GM10847 (cell line): ENCODE data around the gene KRTAP9-4.
"Not testable (repeated sequence)": the region's sequence is repeated elsewhere in the genome, so short reads cannot be mapped to it uniquely, and the experiment has no call there.

Experiments used
- POLR2A ChIP-seq: IDR thresholded peaks from 2 replicates; pipeline ENCODE4 v1.6.1; 2011; ENCODE audit not compliant: insufficient read length; ENCODE audit errors: extremely low read depth

The KRTAP9-4 gene

GRCh38 chr17:41258406-41258805 is 8.9 kb downstream of the KRTAP9-4 start:
- TF ChIP-seq POLR2A: no peak

- no peak for TF ChIP-seq POLR2A
Measured at GRCh38 chr17:41263212-41263611, 13.7 kb downstream of the KRTAP9-4 start.

- no peak for TF ChIP-seq POLR2A
Measured at GRCh38 chr17:41264599-41264998, 15.1 kb downstream of the KRTAP9-4 start.

GRCh38 chr17:41265078-41265477 is 15.6 kb downstream of the KRTAP9-4 start, which contains the start of gene KRTAP9-6:
Gene KRTAP9-6, plus strand, starts transcription at chr17:41265378. Its CDS starts 0 bp downstream, at chr17:41265378.
- TF ChIP-seq POLR2A: no peak

GRCh38 chr17:41267711-41268110 is 18.2 kb downstream of the KRTAP9-4 start:
- no peak for TF ChIP-seq POLR2A

- no peak for TF ChIP-seq POLR2A
Measured at GRCh38 chr17:41271858-41272257, 22.4 kb downstream of the KRTAP9-4 start.

- not testable (repeated sequence) for TF ChIP-seq POLR2A
Measured at GRCh38 chr17:41275648-41276190, 26.2 kb downstream of the KRTAP9-4 start, which contains the start of gene KRTAP9-7. Gene KRTAP9-7, plus strand, starts transcription at chr17:41275698. Its CDS starts 0 bp downstream, at chr17:41275698.

GRCh38 chr17:41278176-41278955 is 28.9 kb downstream of the KRTAP9-4 start:
- TF ChIP-seq POLR2A: no peak

- TF ChIP-seq POLR2A: no peak
Measured at GRCh38 chr17:41284043-41284442, 34.6 kb downstream of the KRTAP9-4 start.

GRCh38 chr17:41284546-41284945 is 35.1 kb downstream of the KRTAP9-4 start:
- TF ChIP-seq POLR2A: no peak

- TF ChIP-seq POLR2A: no peak
Measured at GRCh38 chr17:41287050-41287449, 37.6 kb downstream of the KRTAP9-4 start.

- TF ChIP-seq POLR2A: no peak
Measured at GRCh38 chr17:41294016-41294415, 44.5 kb downstream of the KRTAP9-4 start.

- no peak for TF ChIP-seq POLR2A
Measured at GRCh38 chr17:41296846-41297245, 47.4 kb downstream of the KRTAP9-4 start.

GRCh38 chr17:41298458-41299135 is 49.1 kb downstream of the KRTAP9-4 start:
- TF ChIP-seq POLR2A: no peak
